Activated B cell treated with CpG ODN at 0.5 μM for 24 hours (primary cell): Measurements from ENCODE around the gene GABARAPL1. TPM values are rescaled to one million over a fixed set of nuclear protein-coding genes. Genes with fewer than 3 reads are reported as not detected.

Source experiments
- ATAC-seq: fragments of 200-7000 bp; cut with Tn5 transposase; one replicate; pipeline ENCODE4 v1.10.0; 2021; ENCODE audit warnings: low read depth, mild to moderate bottlenecking, moderate library complexity
- CTCF ChIA-PET: fragments of 350-600 bp; sonication (Branson Sonifier 250); formaldehyde crosslinking; loops from one replicate; lab custom pipeline; 2021; ENCODE audit warnings: antibody characterized with exemption; lab: Charles Lee
- POLR2A ChIA-PET: fragments of 350-600 bp; sonication (Branson Sonifier 250); formaldehyde crosslinking; loops from one replicate; lab custom pipeline; 2021; ENCODE audit warnings: antibody characterized with exemption; lab: Charles Lee
- DNase-seq: peaks from one replicate; pipeline ENCODE4 v3.0.0; 2022
- H3K27ac Mint-ChIP-seq: one replicate; pipeline ENCODE4 v1.8.0; 2020; ENCODE audit warnings: mixed read lengths
- H3K27me3 Mint-ChIP-seq: one replicate; pipeline ENCODE4 v1.8.0; 2021; ENCODE audit warnings: mixed read lengths
- H3K36me3 Mint-ChIP-seq: one replicate; pipeline ENCODE4 v1.8.0; 2021; ENCODE audit warnings: low read depth, mixed read lengths
- H3K4me1 Mint-ChIP-seq: one replicate; pipeline ENCODE4 v1.8.0; 2021; ENCODE audit warnings: mixed read lengths
- H3K4me3 Mint-ChIP-seq: one replicate; pipeline ENCODE4 v1.8.0; 2020; ENCODE audit warnings: mild to moderate bottlenecking, mixed read lengths
- H3K9me3 Mint-ChIP-seq: one replicate; pipeline ENCODE4 v1.8.0; 2020; ENCODE audit warnings: mixed read lengths
- CTCF ChIP-seq: fragments of 200-600 bp; IDR thresholded peaks from one replicate; pipeline ENCODE4 v1.8.0; 2022; ENCODE audit warnings: antibody characterized with exemption, mild to moderate bottlenecking
- intact Hi-C: fragments of 100-400 bp; cut with micrococcal nuclease; formaldehyde crosslinking; loops from one replicate; pipeline ENCODE4 v1.15.1; 2024
- total RNA-seq: library from RNA; stranded (reverse); gene quantifications from 2 replicates; pipeline ENCODE4 v1.2.3, GENCODE V29; 2022

The GABARAPL1 gene
- total RNA-seq, 1 donor from 2014 or later, result 2.1 TPM

DNA sequence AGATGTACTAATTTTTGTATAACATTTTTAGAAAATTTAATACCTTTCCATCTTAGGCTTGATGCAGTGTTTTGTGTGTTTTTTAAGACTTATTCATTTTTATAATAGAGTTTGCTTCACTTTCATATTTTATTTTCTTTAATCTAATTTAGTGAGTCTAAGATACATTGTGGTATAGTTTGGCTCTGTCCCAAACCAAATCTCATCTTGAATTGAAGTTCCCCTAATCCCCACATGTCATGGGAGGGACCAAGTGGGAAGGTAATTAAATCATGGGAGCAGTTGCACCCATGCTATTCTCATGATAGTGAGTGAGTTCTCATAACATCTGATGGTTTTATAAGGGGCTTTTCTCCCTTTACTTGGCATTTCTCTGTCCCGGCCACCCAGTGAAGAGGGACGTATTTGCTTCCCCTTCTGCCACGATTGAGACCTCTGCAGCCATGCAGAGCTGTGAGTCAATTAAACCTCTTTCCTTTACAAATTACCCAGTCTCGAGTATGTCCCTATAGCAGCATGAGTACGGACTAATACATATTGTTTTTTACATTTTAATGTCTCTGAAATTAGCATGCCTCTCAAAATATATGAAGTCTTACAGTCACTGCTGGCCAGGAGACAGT is 34.9 kb downstream of the GABARAPL1 start:
- ATAC-seq (no peak), DNase-seq (no peak)
- no peaks in the 10 kb centered on the region for H3K9me3 Mint-ChIP-seq
- H3K36me3 Mint-ChIP-seq, result no peaks in the 10 kb centered on the region
- no peak overlapping the region for H3K27ac Mint-ChIP-seq
- no peak overlapping the region for H3K4me3 Mint-ChIP-seq
- POLR2A ChIA-PET, result no interaction called here
- peaks cover 22% of the 10 kb centered on the region for H3K27me3 Mint-ChIP-seq
- intact Hi-C loops, result no loop called here
- CTCF ChIA-PET, result no interaction called here
- peaks cover 12% of the 10 kb centered on the region for H3K4me1 Mint-ChIP-seq
- TF ChIP-seq CTCF, result no peak

DNA sequence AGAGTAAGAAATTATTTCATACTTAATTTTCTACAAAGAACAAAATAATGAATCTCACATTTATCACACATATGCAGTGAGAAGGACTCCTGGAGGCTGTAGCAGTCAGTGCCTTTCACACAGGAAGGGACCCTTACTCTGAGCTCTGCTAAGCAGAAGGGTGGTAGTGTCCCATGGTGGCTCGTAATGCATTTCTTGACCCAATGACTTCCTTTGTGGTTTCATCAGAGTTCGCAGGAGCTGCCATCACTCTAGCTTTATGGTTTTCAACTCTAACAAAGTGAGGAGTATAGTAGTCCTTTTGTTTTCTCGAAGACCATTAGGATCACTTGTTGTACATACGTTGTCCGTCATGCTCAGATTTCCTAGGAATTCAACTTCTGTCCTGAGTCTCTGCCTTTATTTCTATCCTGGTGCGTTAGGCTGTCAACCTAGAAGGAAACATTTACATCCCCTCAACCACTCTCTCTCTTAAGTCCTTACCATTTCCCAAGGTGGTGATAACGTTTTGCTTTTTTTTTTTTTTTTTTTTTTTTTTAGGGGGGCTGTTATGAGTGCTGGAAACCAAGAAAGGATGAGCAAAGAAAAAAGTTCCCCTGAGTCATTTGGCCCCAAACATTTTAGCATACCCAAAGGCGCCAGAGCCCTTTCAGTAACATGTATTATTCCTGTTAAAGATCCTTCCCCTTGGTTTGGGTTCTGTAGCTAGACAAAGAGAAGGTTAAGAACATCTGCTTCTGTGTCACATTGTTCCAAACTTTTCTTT is 37.2 kb downstream of the GABARAPL1 start:
- no peak overlapping the region for H3K4me3 Mint-ChIP-seq
- H3K9me3 Mint-ChIP-seq, result peaks cover 5% of the 10 kb centered on the region
- POLR2A ChIA-PET, result no interaction called here
- no peak overlapping the region for H3K27ac Mint-ChIP-seq
- TF ChIP-seq CTCF, result no peak
- DNase-seq (no peak), ATAC-seq (no peak)
- no peaks in the 10 kb centered on the region for H3K36me3 Mint-ChIP-seq
- intact Hi-C loops, result no loop called here
- CTCF ChIA-PET, result no interaction called here
- peaks cover 2% of the 10 kb centered on the region for H3K4me1 Mint-ChIP-seq
- H3K27me3 Mint-ChIP-seq, result peaks cover 21% of the 10 kb centered on the region

DNA sequence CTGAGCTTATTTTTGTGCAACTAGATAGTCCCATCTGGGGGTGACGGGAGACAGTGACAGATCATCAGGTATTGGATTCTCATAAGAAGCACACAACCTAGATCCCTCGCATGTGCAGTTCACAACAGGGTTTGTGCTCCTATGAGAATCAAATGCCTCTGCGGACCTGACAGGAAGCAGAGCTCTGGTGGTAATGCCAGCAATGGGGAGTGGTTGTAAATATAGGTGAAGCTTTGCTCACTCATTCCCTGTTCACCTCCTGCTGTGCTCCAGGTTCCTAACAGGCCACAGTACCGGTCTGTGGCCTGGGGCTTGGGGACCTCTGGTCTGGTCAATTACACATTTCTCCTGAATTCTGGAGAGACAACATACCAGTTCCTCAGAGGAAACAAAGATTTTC is 39.0 kb downstream of the GABARAPL1 start:
- DNase-seq, result no peak
- TF ChIP-seq CTCF, result no peak
- ChIA-PET POLR2A (no interaction called here), CTCF (interaction anchor here (1.1 kb wide), 1 partner anchor 15 kb away, joined by 3 read pairs; no protein-coding TSS in a partner anchor)
- no peaks in the 10 kb centered on the region for H3K36me3 Mint-ChIP-seq
- peaks cover 20% of the 10 kb centered on the region for H3K27me3 Mint-ChIP-seq
- no peak for ATAC-seq
- H3K27ac Mint-ChIP-seq, result no peak overlapping the region
- H3K9me3 Mint-ChIP-seq, result peaks cover 13% of the 10 kb centered on the region
- no peak overlapping the region for H3K4me3 Mint-ChIP-seq
- intact Hi-C loops, result no loop called here
- peaks cover 2% of the 10 kb centered on the region for H3K4me1 Mint-ChIP-seq

DNA sequence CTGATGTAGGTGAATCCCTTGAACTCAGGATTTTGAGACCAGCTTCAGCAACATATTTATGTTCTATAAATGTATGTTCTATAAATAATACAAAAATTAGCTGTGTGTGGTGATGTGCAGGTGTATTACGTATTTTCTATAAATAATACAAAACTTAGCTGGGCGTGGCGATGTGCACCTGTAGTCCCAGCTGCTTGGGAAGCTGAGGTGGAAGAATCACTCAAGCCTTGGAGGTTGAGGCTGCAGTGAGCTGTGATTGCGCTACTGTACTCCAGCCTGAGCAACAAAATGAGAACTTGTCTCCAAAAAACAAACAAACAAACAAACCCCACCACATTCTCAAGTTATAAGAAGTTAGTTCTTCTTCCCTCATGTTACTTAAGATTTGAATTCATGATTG is 39.5 kb downstream of the GABARAPL1 start:
- H3K4me3 Mint-ChIP-seq, result no peak overlapping the region
- H3K4me1 Mint-ChIP-seq, result peaks cover 2% of the 10 kb centered on the region
- ChIA-PET CTCF (interaction anchor here (1.1 kb wide), 1 partner anchor 16 kb away, joined by 3 read pairs; no protein-coding TSS in a partner anchor), POLR2A (interaction anchor here (0.5 kb wide), 1 partner anchor 312 kb away, joined by 3 read pairs; no protein-coding TSS in a partner anchor)
- peaks cover 13% of the 10 kb centered on the region for H3K9me3 Mint-ChIP-seq
- no peak overlapping the region for H3K27ac Mint-ChIP-seq
- H3K36me3 Mint-ChIP-seq, result no peaks in the 10 kb centered on the region
- intact Hi-C loops, result no loop called here
- no peak for TF ChIP-seq CTCF
- ATAC-seq, result no peak
- H3K27me3 Mint-ChIP-seq, result peaks cover 20% of the 10 kb centered on the region
- no peak for DNase-seq

GRCh38 chr12:10256064-10256463 is 43.4 kb downstream of the GABARAPL1 start:
- intact Hi-C loops, result no loop called here
- H3K27me3 Mint-ChIP-seq, result peaks cover 9% of the 10 kb centered on the region
- TF ChIP-seq CTCF, result no peak
- ATAC-seq (no peak), DNase-seq (no peak)
- no peaks in the 10 kb centered on the region for H3K36me3 Mint-ChIP-seq
- ChIA-PET POLR2A (no interaction called here), CTCF (no interaction called here)
- H3K9me3 Mint-ChIP-seq, result peaks cover 13% of the 10 kb centered on the region
- peak overlapping the region; percentile 15 for H3K27ac Mint-ChIP-seq
- H3K4me1 Mint-ChIP-seq, result peaks cover 2% of the 10 kb centered on the region
- no peak overlapping the region for H3K4me3 Mint-ChIP-seq
